ENCODE measurements around the gene SRBD1.

DNA sequence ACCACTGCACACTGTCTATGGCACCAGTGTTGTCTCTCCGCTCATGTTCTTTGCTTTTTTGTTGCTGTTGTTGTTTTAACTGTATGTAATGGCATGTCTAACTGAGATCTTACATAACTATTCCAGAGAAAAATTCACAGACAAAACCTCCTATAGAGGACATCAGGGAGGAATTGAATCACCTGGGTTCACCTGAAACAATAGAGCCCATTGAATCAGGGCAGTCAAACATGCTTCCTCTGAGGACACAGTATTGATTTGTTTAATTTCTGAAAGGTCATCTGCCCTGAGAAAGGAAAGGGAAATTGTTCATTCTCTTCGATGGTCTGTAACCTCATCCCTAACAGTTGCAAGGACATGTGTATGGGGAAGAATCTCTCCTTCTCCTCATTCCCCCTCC lies 237.5 kb downstream of the SRBD1 start:
- TF ChIP-seq, protein P1, sequence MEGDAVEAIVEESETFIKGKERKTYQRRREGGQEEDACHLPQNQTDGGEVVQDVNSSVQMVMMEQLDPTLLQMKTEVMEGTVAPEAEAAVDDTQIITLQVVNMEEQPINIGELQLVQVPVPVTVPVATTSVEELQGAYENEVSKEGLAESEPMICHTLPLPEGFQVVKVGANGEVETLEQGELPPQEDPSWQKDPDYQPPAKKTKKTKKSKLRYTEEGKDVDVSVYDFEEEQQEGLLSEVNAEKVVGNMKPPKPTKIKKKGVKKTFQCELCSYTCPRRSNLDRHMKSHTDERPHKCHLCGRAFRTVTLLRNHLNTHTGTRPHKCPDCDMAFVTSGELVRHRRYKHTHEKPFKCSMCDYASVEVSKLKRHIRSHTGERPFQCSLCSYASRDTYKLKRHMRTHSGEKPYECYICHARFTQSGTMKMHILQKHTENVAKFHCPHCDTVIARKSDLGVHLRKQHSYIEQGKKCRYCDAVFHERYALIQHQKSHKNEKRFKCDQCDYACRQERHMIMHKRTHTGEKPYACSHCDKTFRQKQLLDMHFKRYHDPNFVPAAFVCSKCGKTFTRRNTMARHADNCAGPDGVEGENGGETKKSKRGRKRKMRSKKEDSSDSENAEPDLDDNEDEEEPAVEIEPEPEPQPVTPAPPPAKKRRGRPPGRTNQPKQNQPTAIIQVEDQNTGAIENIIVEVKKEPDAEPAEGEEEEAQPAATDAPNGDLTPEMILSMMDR (IDR thresholded peaks at IDR 0.05), result no peak
- TF ChIP-seq ZNF232 (CRISPR knock-in tag; IDR thresholded peaks at IDR 0.05) (no peak), CREB1 (CRISPR knock-in tag; IDR thresholded peaks at IDR 0.05) (no peak), SP1 (CRISPR knock-in tag; conservative IDR thresholded peaks at IDR 0.05) (no peak), FOXK1 (CRISPR knock-in tag; IDR thresholded peaks at IDR 0.05) (no peak), ZNF416 (CRISPR knock-in tag; IDR thresholded peaks at IDR 0.05) (no peak), EMX1 (CRISPR knock-in tag; IDR thresholded peaks at IDR 0.05) (no peak)
- TF ChIP-seq, protein P2, sequence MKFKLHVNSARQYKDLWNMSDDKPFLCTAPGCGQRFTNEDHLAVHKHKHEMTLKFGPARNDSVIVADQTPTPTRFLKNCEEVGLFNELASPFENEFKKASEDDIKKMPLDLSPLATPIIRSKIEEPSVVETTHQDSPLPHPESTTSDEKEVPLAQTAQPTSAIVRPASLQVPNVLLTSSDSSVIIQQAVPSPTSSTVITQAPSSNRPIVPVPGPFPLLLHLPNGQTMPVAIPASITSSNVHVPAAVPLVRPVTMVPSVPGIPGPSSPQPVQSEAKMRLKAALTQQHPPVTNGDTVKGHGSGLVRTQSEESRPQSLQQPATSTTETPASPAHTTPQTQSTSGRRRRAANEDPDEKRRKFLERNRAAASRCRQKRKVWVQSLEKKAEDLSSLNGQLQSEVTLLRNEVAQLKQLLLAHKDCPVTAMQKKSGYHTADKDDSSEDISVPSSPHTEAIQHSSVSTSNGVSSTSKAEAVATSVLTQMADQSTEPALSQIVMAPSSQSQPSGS (CRISPR knock-in tag; IDR thresholded peaks at IDR 0.05; ENCODE audit: borderline replicate concordance, low read depth), result no peak
- TF ChIP-seq, protein P3, sequence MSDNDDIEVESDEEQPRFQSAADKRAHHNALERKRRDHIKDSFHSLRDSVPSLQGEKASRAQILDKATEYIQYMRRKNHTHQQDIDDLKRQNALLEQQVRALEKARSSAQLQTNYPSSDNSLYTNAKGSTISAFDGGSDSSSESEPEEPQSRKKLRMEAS (CRISPR knock-in tag; IDR thresholded peaks at IDR 0.05), result no peak
- TF ChIP-seq, protein P4, sequence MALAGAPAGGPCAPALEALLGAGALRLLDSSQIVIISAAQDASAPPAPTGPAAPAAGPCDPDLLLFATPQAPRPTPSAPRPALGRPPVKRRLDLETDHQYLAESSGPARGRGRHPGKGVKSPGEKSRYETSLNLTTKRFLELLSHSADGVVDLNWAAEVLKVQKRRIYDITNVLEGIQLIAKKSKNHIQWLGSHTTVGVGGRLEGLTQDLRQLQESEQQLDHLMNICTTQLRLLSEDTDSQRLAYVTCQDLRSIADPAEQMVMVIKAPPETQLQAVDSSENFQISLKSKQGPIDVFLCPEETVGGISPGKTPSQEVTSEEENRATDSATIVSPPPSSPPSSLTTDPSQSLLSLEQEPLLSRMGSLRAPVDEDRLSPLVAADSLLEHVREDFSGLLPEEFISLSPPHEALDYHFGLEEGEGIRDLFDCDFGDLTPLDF (CRISPR knock-in tag; IDR thresholded peaks at IDR 0.05), result no peak
- TF ChIP-seq, protein P5, sequence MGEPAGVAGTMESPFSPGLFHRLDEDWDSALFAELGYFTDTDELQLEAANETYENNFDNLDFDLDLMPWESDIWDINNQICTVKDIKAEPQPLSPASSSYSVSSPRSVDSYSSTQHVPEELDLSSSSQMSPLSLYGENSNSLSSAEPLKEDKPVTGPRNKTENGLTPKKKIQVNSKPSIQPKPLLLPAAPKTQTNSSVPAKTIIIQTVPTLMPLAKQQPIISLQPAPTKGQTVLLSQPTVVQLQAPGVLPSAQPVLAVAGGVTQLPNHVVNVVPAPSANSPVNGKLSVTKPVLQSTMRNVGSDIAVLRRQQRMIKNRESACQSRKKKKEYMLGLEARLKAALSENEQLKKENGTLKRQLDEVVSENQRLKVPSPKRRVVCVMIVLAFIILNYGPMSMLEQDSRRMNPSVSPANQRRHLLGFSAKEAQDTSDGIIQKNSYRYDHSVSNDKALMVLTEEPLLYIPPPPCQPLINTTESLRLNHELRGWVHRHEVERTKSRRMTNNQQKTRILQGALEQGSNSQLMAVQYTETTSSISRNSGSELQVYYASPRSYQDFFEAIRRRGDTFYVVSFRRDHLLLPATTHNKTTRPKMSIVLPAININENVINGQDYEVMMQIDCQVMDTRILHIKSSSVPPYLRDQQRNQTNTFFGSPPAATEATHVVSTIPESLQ (CRISPR knock-in tag; IDR thresholded peaks at IDR 0.05), result no peak

Measured in WTC11 (cell line).